ENCODE measurements around the gene NCKAP5L.

DNA sequence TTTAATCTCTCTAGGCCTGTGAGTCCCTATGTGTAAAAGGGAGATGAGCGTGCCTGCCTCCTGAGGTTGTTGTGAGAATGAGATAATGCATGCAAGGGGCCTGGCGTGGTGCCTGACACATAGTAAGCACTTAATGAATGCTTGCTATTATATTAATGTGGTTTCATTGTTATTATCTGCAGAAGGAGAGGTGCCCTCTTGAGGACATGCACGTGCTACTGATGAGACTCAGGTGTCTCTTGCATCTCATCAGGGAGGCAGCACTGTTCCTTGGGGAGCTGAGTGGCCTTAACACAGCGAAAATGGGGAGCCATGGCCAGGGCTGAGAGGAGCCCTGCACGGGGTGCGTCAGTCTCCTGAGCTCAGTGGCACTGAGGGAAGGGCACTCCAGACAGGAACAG lies 44.6 kb upstream of the NCKAP5L start:
- TF ChIP-seq CTCF (IDR thresholded peaks at IDR 0.05; ENCODE audit: extremely low read depth in 1 of 2, insufficient read depth in 1 of 2, low read depth in 1 of 2, low read length in 2 of 2) = no peak
- TF ChIP-seq POLR2A (IDR thresholded peaks at IDR 0.05; ENCODE audit: low read depth, low read length) = no peak
- no peak for TF ChIP-seq JUN (IDR thresholded peaks at IDR 0.05; ENCODE audit: borderline replicate concordance, insufficient read depth, insufficient read length, low read depth)
- TF ChIP-seq EZH2 (IDR thresholded peaks at IDR 0.05; ENCODE audit: borderline replicate concordance, low read depth, low read length, severe bottlenecking) = no peak
